GM12875 (cell line): ENCODE measurements around the gene PANX2.

Source experiments
- H3K4me3 ChIP-seq: one replicate; pipeline ENCODE4 v1.5.1; 2011; ENCODE audit warnings: low read depth, low read length, control low read depth
- TF ChIP-seq, protein P1 (sequence below): IDR thresholded peaks from 2 replicates; pipeline ENCODE4 v1.5.1; 2011; ENCODE audit warnings: low read depth, mild to moderate bottlenecking, control low read depth, inconsistent platforms, low read length, moderate library complexity, borderline replicate concordance; ENCODE audit not compliant: insufficient read depth

The PANX2 gene

GRCh38 chr22:50189849-50190181, 19.3 kb downstream of the PANX2 start:
- TF ChIP-seq, protein P1, sequence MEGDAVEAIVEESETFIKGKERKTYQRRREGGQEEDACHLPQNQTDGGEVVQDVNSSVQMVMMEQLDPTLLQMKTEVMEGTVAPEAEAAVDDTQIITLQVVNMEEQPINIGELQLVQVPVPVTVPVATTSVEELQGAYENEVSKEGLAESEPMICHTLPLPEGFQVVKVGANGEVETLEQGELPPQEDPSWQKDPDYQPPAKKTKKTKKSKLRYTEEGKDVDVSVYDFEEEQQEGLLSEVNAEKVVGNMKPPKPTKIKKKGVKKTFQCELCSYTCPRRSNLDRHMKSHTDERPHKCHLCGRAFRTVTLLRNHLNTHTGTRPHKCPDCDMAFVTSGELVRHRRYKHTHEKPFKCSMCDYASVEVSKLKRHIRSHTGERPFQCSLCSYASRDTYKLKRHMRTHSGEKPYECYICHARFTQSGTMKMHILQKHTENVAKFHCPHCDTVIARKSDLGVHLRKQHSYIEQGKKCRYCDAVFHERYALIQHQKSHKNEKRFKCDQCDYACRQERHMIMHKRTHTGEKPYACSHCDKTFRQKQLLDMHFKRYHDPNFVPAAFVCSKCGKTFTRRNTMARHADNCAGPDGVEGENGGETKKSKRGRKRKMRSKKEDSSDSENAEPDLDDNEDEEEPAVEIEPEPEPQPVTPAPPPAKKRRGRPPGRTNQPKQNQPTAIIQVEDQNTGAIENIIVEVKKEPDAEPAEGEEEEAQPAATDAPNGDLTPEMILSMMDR: no peak
- peak overlapping the region; percentile 57 for H3K4me3 ChIP-seq

GRCh38 chr22:50190182-50190940, 19.8 kb downstream of the PANX2 start:
- H3K4me3 ChIP-seq: peak overlapping the region; percentile 57
- TF ChIP-seq, protein P1: peak; percentile 45; the same call in 1 of the 2 replicates

GRCh38 chr22:50190941-50191741, 20.6 kb downstream of the PANX2 start:
- TF ChIP-seq, protein P1: no peak
- H3K4me3 ChIP-seq: peak overlapping the region; percentile 57

GRCh38 chr22:50192436-50193204, 22.1 kb downstream of the PANX2 start:
- TF ChIP-seq, protein P1: no peak
- peak overlapping the region; percentile 47 for H3K4me3 ChIP-seq

- TF ChIP-seq, protein P1: no peak
- H3K4me3 ChIP-seq: no peak overlapping the region
Observed at GRCh38 chr22:50193621-50194020, 23.1 kb downstream of the PANX2 start.

DNA sequence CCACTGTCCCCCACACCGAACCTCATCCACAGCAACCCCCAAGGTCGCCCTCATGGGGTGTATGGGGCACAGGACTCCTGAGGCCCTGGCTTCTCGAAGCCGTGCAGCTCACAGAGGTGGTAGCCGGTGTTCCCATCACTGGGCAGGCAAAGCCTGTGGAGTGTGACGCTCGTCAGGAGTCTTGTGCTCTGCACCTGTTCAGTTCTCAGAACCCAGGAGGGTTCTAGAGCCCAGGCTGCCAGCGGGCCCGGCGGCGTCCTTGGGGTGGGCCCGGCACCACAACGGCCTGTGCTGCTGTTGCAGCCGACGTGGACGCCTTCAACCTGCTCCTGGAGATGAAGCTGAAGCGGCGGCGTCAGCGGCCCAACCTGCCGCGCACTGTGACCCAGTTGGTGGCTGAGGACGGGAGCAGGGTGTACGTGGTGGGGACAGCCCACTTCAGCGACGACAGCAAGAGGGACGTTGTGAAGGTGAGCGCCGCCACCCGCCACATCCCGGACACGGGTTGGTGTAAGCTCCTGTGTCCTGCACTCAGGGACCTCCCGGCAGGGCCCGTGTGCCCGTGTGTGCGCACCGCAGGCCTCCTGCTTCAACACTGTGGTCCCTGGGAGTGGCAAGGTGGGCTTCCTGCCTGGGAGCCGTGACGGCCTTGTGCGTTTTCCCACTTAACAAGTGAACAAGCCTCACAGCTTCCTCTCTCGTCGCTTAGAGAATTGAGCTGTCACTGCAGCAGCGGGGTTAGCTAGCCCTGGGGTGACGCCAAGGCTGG, 23.7 kb downstream of the PANX2 start:
- TF ChIP-seq, protein P1: no peak
- H3K4me3 ChIP-seq: no peak overlapping the region
